ENCODE data around the gene CPSF4.

- TF ChIP-seq CTCF (IDR thresholded peaks at IDR 0.05) (no peak), POLR2A (IDR thresholded peaks at IDR 0.05) (no peak)
These were observed 34.5 kb downstream of the CPSF4 start for GRCh38 chr7:99473315-99473596.

Measured in stomach (tissue), 4 donors.